Pancreas (tissue), 10 donors: ENCODE results near the gene CBR3. TPM values are rescaled to one million over a fixed set of nuclear protein-coding genes. Genes with fewer than 3 reads are reported as not detected.

ENCODE experiments used
- ATAC-seq, 4 donors: fragments of 200-7000 bp; cut with Tn5 transposase; one replicate each; pipeline versions ENCODE4 v1.8.0 to v1.9.1; 2020; ENCODE audit warnings: mild to moderate bottlenecking in 4 of 4, moderate library complexity in 4 of 4
- DNase-seq, 6 donors: peaks; one replicate each; pipeline ENCODE4 v3.0.0-alpha.2; 2020
- FAIRE-seq: peaks from 2 replicates; lab custom pipeline; 2012; peaks lifted over from hg19 to GRCh38; lab: Jason Lieb, UNC
- H3K27ac ChIP-seq, 4 donors: fragments of 200-600 bp; sonication (generic); 1 replicate in 3 of 4; 2 replicates in 1 of 4; pipeline versions ENCODE4 v1.5.0 to v1.8.0; 2020
- H3K27me3 ChIP-seq, 4 donors: fragments of 200-600 bp; one replicate each; pipeline ENCODE4 v1.8.0; 2021
- H3K36me3 ChIP-seq, 3 donors: fragments of 200-600 bp; sonication (generic) in 1 of 3; one replicate each; pipeline versions ENCODE4 v1.5.0 to v1.8.0; 2020 to 2021
- H3K4me1 ChIP-seq, 3 donors: fragments of 200-600 bp; one replicate each; pipeline ENCODE4 v1.8.0; 2021
- H3K4me3 ChIP-seq, 4 donors: fragments of 200-600 bp; sonication (generic) in 2 of 4; one replicate each; pipeline versions ENCODE4 v1.5.0 to v1.8.0; 2020 to 2021
- H3K9me3 ChIP-seq, 4 donors: fragments of 200-600 bp; one replicate each; pipeline ENCODE4 v1.8.0; 2021
- WGBS, 2 donors: extraction: QIAGEN DNeasy Blood & Tissue Kit; methylation state at CpG; one replicate each; pipeline ENCODE4 v1.1.7; 2013; 5-methylcytosine and 5-hydroxymethylcytosine counted together
- intact Hi-C, 3 donors: fragments of 100-400 bp; cut with DNase I; formaldehyde crosslinking; loops; one replicate each; pipeline versions ENCODE4 v1.11.1 to v1.14.2; 2022
- polyA plus RNA-seq, 2 donors: library from polyadenylated mRNA; stranded (reverse); fragments of 200-250 nt; gene quantifications; one replicate each; pipeline ENCODE4 v1.2.3, GENCODE V29; 2013
- total RNA-seq, 6 donors: library from RNA; stranded (reverse); fragmentation: NEBNext Ultra II Directional in 4 of 6; extraction: Animal tissue kit (Norgen Biotek cat#: 25700) in 4 of 6; gene quantifications; one replicate each; pipeline versions ENCODE4 v1.2.1 to v1.2.4, GENCODE V29; 2021 to 2023
- TF ChIP-seq, protein P1 (sequence below), 4 donors: fragments of 200-600 bp; sonication (generic) in 3 of 4; IDR thresholded peaks; one replicate each; pipeline versions ENCODE4 v1.5.0 to v1.8.0; 2021; ENCODE audit warnings: antibody characterized with exemption in 4 of 4
- donor health status: healthy with polysubstance abuse.
- donor health status: DM: no; HTN: no; CAD: no; lungs with moderate emphysema.
- donor health status: DM: no; HTN: no; CAD: no.
- donor health status: control.
- donor health status: control.
- donor health status: Bipolar disorder and iron deficiency.
- donor health status: DM: yes; HTN: yes; CAD: no.
- donor health status: DM: no; HTN: no; CAD: no.
- donor health status: DM: no; HTN: no; CAD: no.
- donor health status: DM: yes; HTN: yes; CAD: no.

CBR3 gene
- total and polyA plus RNA-seq, 8 donors, result 0.16 to 2.4 (median 1.1) TPM

DNA sequence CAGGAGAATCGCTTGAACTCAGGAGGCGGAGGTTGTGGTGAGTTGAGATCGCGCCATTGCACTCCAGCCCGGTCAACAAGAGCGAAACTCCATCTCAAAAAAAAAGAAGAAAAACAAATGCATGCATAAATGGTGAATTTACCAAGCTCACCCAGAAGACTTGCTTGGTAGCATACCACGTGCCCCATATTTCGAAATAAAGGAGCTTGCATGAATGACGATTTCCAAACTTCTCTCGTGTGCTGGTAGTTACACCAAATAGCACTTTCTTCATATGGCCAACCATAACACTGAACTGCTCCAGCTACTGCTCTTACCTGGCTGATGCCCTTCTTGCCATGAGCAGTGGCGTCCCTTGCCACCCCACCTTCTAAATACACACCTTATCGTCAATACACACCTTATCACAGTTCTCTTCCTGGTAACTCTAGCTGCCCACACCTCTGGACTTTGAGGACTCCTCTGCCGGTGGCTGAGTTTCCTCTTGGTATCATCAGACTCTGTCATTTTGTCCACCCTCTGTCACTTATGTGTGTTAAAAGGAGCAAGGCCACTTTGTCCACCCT, 24.6 kb downstream of the CBR3 start:
- Histone ChIP-seq H3K4me3 (no peak overlapping the region), H3K4me1 (peaks cover 0 to 17% (median 8%) of the 10 kb centered on the region in 3 donors), H3K36me3 (no peaks in the 10 kb centered on the region), H3K27ac (no peak overlapping the region), H3K27me3 (no peaks in the 10 kb centered on the region), H3K9me3 (no peaks in the 10 kb centered on the region)
- ATAC-seq (no peak), DNase-seq (no peak), FAIRE-seq (no peak)
- WGBS, 2 donors, result 68 to 81% methylated on average over 12 to 13 of the region's 13 CpGs
- intact Hi-C loops, result no loop called here
- TF ChIP-seq, protein P1, sequence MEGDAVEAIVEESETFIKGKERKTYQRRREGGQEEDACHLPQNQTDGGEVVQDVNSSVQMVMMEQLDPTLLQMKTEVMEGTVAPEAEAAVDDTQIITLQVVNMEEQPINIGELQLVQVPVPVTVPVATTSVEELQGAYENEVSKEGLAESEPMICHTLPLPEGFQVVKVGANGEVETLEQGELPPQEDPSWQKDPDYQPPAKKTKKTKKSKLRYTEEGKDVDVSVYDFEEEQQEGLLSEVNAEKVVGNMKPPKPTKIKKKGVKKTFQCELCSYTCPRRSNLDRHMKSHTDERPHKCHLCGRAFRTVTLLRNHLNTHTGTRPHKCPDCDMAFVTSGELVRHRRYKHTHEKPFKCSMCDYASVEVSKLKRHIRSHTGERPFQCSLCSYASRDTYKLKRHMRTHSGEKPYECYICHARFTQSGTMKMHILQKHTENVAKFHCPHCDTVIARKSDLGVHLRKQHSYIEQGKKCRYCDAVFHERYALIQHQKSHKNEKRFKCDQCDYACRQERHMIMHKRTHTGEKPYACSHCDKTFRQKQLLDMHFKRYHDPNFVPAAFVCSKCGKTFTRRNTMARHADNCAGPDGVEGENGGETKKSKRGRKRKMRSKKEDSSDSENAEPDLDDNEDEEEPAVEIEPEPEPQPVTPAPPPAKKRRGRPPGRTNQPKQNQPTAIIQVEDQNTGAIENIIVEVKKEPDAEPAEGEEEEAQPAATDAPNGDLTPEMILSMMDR (IDR thresholded peaks at IDR 0.05), result no peak

DNA sequence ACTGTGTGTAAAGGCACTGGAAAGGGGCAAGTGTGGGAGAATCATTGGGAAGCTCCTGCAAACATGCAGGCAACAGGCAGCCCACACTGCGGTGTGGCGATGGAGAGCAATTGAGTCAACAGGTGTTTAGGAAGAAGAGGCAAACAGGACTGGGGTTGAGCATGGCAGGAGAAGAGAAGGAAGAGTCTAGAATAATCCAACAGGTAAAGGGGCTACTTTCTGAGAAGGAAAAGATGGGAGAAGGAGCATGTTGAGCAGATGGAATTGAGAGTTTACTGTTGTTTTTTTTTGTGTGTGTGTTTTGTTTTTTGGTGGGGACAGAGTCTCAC, 25.9 kb downstream of the CBR3 start:
- Histone ChIP-seq H3K27ac (no peak overlapping the region), H3K36me3 (no peaks in the 10 kb centered on the region), H3K4me1 (peaks cover 0 to 21% (median 15%) of the 10 kb centered on the region in 3 donors), H3K27me3 (no peaks in the 10 kb centered on the region), H3K9me3 (no peaks in the 10 kb centered on the region), H3K4me3 (no peak overlapping the region)
- FAIRE-seq (no peak), ATAC-seq (no peak), DNase-seq (no peak)
- TF ChIP-seq, protein P1 (IDR thresholded peaks at IDR 0.05), result no peak
- intact Hi-C loops, result no loop called here
- 97 to 100% methylated on average over 2 of the region's 2 CpGs for WGBS, 2 donors

DNA sequence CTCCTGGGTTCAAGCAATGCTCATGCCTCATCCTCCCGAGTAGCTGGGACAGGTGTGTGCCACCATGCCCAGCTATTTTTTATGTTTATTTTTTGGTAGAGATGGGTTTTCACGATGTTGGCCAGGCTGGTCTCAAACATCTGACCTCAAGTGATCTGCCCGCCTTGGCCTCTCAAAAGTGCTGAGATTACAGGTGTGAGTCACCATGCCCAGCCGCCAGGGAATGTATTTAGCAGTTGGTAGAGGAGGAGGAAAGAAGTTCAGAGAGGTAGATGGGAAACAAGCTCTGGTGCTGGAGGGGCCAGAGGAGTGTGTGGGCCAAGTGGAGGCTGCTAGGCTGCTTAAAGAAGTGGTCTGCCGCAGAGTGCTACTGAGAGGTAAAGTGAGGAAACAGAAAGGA, 27.8 kb downstream of the CBR3 start:
- 89 to 92% methylated on average over 5 of the region's 5 CpGs for WGBS, 2 donors
- no peaks in the 10 kb centered on the region for H3K9me3 ChIP-seq
- FAIRE-seq (no peak), DNase-seq (no peak), ATAC-seq (no peak)
- H3K4me1 ChIP-seq, result peaks cover 0 to 20% (median 15%) of the 10 kb centered on the region in 3 donors
- H3K27me3 ChIP-seq, result no peaks in the 10 kb centered on the region
- H3K36me3 ChIP-seq, result no peaks in the 10 kb centered on the region
- H3K27ac ChIP-seq, result no peak overlapping the region
- TF ChIP-seq, protein P1 (IDR thresholded peaks at IDR 0.05), result no peak
- no peak overlapping the region for H3K4me3 ChIP-seq
- intact Hi-C loops, result no loop called here

DNA sequence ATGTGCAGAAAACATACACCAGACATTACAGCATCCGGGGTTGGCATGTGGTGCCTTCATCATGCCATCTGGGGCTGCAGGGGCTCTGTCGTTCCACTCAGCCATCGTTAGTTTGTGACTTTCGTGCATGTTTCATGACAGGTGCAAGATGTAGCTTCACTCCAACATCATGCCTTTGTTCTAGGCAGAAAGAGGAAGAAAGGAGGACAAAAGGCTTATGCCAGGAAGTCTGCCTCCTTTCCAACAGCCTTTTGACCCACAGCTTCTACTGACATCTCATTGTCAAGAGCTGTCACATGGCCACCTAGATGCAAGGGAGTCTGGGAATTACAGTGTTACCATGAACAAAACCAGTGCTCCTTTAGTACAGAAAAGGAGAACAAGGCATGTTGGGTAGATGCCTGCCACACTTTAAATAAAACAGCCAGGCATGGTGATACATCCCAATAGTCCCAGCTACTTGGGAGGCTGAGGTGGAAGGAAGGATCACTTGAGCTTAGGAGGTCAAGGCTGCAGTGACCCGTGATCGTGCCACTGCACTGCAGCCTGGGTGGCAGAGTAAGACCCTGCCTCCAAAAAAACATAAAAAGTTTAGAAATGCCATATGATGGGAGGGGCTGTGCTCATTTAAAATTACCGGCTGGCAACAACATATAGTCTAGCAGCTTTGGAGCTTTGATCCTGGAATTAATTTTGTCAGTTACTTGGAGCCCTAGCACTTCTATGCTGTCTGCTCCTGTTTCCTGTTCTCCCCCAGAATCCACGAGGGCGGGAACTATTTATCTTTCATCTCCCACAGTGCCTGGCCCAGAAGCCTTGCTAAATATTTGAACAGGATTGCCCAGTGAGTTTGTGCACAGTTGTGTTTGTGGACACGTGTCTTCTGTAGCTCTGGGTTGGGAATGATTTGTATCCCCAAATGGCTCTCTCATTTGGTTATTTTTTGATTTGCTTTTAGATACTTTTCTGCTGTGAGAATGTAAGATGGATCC, 29.2 kb downstream of the CBR3 start:
- H3K36me3 ChIP-seq, result no peaks in the 10 kb centered on the region
- ATAC-seq (peak; percentile 82 to 95 (median 90)), DNase-seq (peak in 3 of 6 donors; percentile 43 to 45 (median 44)), FAIRE-seq (no peak)
- peaks cover 0 to 15% (median 14%) of the 10 kb centered on the region in 3 donors for H3K4me1 ChIP-seq
- 42% methylated on average over 10 of the region's 10 CpGs for WGBS, 2 donors
- peak overlapping the region in 1 of 4 donors; percentile 2 for H3K27ac ChIP-seq
- H3K4me3 ChIP-seq, result no peak overlapping the region
- H3K27me3 ChIP-seq, result no peaks in the 10 kb centered on the region
- intact Hi-C loops, result no loop called here
- TF ChIP-seq, protein P1 (IDR thresholded peaks at IDR 0.05), result no peak
- H3K9me3 ChIP-seq, result no peaks in the 10 kb centered on the region
